ENCODE results near the gene CCDC71L. TPM values are rescaled to one million over a fixed set of nuclear protein-coding genes. Genes with fewer than 3 reads are reported as not detected.

Gene CCDC71L
- polyA plus RNA-seq, 1 donor from 2014 or later = 38.3 TPM

DNA sequence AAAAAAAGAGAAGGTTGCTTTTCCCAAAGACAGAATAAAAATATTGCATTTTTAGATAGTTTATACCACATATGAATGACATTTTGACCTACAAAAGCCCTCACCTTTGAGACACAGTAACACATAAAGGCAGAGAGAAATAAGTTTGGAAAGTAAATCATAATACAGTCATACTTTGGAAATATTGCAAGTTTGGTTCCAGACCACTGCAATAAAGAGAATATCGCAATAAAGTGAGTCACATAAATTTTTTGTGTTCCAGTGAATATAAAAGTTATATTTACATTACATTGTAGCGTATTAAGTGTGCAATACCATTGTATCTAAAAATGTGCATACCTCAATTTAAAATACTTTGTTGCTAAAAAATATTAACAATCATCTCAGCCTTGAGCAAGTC, 40.3 kb downstream of the CCDC71L start:
- no peaks in the 10 kb centered on the region for H3K36me3 ChIP-seq (ENCODE audit: insufficient read depth, low read length)
- H3K4me2 ChIP-seq (ENCODE audit: low read length) = no peak overlapping the region
- H3K9me3 ChIP-seq (ENCODE audit: low read length) = no peaks in the 10 kb centered on the region
- no peak overlapping the region for H3K4me3 ChIP-seq (ENCODE audit: low read length)
- H3F3A ChIP-seq (ENCODE audit: insufficient read depth, low read length, poor library complexity, severe bottlenecking) = no peaks in the 10 kb centered on the region
- no peaks in the 10 kb centered on the region for H4K20me1 ChIP-seq (ENCODE audit: insufficient read depth)
- H3K9me2 ChIP-seq (ENCODE audit: insufficient read depth, low read length) = no peaks in the 10 kb centered on the region
- no peaks in the 10 kb centered on the region for H3K27me3 ChIP-seq (ENCODE audit: insufficient read depth, low read depth, low read length)
- H3K79me2 ChIP-seq (replicated peaks; ENCODE audit: insufficient read depth, low read length) = no peaks in the 10 kb centered on the region
- no peak overlapping the region for H3K27ac ChIP-seq (ENCODE audit: low read length)
- no peak overlapping the region for H2AFZ ChIP-seq (ENCODE audit: low read depth, low read length)
- TF ChIP-seq MXI1 (conservative IDR thresholded peaks at IDR 0.05; ENCODE audit: poor library complexity, severe bottlenecking) (no peak), TAF1 (IDR thresholded peaks at IDR 0.05; ENCODE audit: low read depth) (no peak)
- TF ChIP-seq, protein P1, sequence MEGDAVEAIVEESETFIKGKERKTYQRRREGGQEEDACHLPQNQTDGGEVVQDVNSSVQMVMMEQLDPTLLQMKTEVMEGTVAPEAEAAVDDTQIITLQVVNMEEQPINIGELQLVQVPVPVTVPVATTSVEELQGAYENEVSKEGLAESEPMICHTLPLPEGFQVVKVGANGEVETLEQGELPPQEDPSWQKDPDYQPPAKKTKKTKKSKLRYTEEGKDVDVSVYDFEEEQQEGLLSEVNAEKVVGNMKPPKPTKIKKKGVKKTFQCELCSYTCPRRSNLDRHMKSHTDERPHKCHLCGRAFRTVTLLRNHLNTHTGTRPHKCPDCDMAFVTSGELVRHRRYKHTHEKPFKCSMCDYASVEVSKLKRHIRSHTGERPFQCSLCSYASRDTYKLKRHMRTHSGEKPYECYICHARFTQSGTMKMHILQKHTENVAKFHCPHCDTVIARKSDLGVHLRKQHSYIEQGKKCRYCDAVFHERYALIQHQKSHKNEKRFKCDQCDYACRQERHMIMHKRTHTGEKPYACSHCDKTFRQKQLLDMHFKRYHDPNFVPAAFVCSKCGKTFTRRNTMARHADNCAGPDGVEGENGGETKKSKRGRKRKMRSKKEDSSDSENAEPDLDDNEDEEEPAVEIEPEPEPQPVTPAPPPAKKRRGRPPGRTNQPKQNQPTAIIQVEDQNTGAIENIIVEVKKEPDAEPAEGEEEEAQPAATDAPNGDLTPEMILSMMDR (IDR thresholded peaks at IDR 0.05; ENCODE audit: poor library complexity, severe bottlenecking) = no peak
- no peak overlapping the region for H3K9ac ChIP-seq (ENCODE audit: low read length)

DNA sequence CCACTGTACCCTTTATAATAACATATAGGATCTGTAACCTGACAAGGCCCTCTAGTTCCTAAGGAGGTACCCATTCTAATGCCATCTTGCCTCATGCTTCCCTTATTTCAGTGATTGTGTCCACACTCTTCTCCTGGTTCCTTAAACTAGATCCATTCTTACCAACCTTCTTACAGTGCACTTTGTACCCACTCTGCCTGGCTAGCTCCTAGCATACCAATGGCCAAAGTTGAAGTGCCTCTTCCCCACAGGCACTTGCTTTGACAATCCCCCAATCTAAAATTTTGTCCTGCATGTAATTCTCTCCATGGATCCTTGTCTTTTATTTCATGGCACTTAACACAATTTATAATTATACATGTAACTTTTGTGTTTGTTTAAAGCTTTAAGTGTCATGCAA, 40.9 kb downstream of the CCDC71L start:
- no peak overlapping the region for H2AFZ ChIP-seq (ENCODE audit: low read depth, low read length)
- no peak for TF ChIP-seq TAF1 (IDR thresholded peaks at IDR 0.05; ENCODE audit: low read depth)
- TF ChIP-seq MXI1 (conservative IDR thresholded peaks at IDR 0.05; ENCODE audit: poor library complexity, severe bottlenecking) = no peak
- TF ChIP-seq POLR2AphosphoS5 (IDR thresholded peaks at IDR 0.05) = no peak
- no peaks in the 10 kb centered on the region for H3K9me2 ChIP-seq (ENCODE audit: insufficient read depth, low read length)
- H3K79me2 ChIP-seq (replicated peaks; ENCODE audit: insufficient read depth, low read length) = no peaks in the 10 kb centered on the region
- no peak overlapping the region for H3K4me3 ChIP-seq (ENCODE audit: low read length)
- H3K4me2 ChIP-seq (ENCODE audit: low read length) = no peak overlapping the region
- H4K20me1 ChIP-seq (ENCODE audit: insufficient read depth) = no peaks in the 10 kb centered on the region
- H3F3A ChIP-seq (ENCODE audit: insufficient read depth, low read length, poor library complexity, severe bottlenecking) = no peaks in the 10 kb centered on the region
- H3K9ac ChIP-seq (ENCODE audit: low read length) = no peak overlapping the region
- no peaks in the 10 kb centered on the region for H3K9me3 ChIP-seq (ENCODE audit: low read length)
- H3K27me3 ChIP-seq (ENCODE audit: insufficient read depth, low read depth, low read length) = no peaks in the 10 kb centered on the region
- no peaks in the 10 kb centered on the region for H3K36me3 ChIP-seq (ENCODE audit: insufficient read depth, low read length)
- H3K27ac ChIP-seq (ENCODE audit: low read length) = no peak overlapping the region

DNA sequence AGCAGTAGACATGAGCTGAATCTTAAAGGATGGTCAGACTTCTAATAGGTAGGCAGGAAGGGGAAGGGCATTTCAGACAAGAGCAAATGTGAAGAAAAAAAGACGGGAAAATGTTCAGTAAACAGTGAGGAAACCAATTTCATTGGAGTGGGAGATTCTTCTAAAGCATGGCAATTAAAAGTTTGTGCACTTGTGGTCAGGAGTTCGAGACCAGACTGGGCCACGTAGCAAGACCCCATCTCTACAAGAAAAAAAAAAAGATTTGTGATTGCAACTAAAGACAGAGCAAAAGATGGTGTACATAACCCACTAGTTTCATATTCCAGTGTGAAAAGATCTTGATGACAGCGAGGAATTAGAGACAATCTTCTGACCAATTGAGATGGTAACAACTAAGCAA, 41.7 kb downstream of the CCDC71L start:
- Histone ChIP-seq H2AFZ (ENCODE audit: low read depth, low read length) (no peak overlapping the region), H3K27ac (ENCODE audit: low read length) (no peak overlapping the region), H3K4me2 (ENCODE audit: low read length) (no peak overlapping the region), H3K79me2 (replicated peaks; ENCODE audit: insufficient read depth, low read length) (no peaks in the 10 kb centered on the region), H3K36me3 (ENCODE audit: insufficient read depth, low read length) (no peaks in the 10 kb centered on the region), H3K9ac (ENCODE audit: low read length) (no peak overlapping the region), H4K20me1 (ENCODE audit: insufficient read depth) (no peaks in the 10 kb centered on the region), H3F3A (ENCODE audit: insufficient read depth, low read length, poor library complexity, severe bottlenecking) (no peaks in the 10 kb centered on the region), H3K9me2 (ENCODE audit: insufficient read depth, low read length) (no peaks in the 10 kb centered on the region), H3K9me3 (ENCODE audit: low read length) (no peaks in the 10 kb centered on the region), H3K4me3 (ENCODE audit: low read length) (no peak overlapping the region), H3K27me3 (ENCODE audit: insufficient read depth, low read depth, low read length) (no peaks in the 10 kb centered on the region)
- TF ChIP-seq SMC3 (conservative IDR thresholded peaks at IDR 0.05; ENCODE audit: poor library complexity) (no peak), EZH2 (IDR thresholded peaks at IDR 0.05; ENCODE audit: borderline replicate concordance, insufficient read depth, low read length, poor library complexity, severe bottlenecking) (no peak), EP300 (conservative IDR thresholded peaks at IDR 0.05; ENCODE audit: poor library complexity, severe bottlenecking) (no peak), RAD21 (conservative IDR thresholded peaks at IDR 0.05) (no peak), POLR2AphosphoS5 (IDR thresholded peaks at IDR 0.05) (no peak), MXI1 (conservative IDR thresholded peaks at IDR 0.05; ENCODE audit: poor library complexity, severe bottlenecking) (no peak), TAF1 (IDR thresholded peaks at IDR 0.05; ENCODE audit: low read depth) (no peak)
- TF ChIP-seq, protein P2, sequence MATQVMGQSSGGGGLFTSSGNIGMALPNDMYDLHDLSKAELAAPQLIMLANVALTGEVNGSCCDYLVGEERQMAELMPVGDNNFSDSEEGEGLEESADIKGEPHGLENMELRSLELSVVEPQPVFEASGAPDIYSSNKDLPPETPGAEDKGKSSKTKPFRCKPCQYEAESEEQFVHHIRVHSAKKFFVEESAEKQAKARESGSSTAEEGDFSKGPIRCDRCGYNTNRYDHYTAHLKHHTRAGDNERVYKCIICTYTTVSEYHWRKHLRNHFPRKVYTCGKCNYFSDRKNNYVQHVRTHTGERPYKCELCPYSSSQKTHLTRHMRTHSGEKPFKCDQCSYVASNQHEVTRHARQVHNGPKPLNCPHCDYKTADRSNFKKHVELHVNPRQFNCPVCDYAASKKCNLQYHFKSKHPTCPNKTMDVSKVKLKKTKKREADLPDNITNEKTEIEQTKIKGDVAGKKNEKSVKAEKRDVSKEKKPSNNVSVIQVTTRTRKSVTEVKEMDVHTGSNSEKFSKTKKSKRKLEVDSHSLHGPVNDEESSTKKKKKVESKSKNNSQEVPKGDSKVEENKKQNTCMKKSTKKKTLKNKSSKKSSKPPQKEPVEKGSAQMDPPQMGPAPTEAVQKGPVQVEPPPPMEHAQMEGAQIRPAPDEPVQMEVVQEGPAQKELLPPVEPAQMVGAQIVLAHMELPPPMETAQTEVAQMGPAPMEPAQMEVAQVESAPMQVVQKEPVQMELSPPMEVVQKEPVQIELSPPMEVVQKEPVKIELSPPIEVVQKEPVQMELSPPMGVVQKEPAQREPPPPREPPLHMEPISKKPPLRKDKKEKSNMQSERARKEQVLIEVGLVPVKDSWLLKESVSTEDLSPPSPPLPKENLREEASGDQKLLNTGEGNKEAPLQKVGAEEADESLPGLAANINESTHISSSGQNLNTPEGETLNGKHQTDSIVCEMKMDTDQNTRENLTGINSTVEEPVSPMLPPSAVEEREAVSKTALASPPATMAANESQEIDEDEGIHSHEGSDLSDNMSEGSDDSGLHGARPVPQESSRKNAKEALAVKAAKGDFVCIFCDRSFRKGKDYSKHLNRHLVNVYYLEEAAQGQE (IDR thresholded peaks at IDR 0.05; ENCODE audit: borderline replicate concordance) = no peak
- TF ChIP-seq, protein P1 (IDR thresholded peaks at IDR 0.05; ENCODE audit: poor library complexity, severe bottlenecking) = no peak
